NT2/D1 (cell line): ENCODE measurements around the gene RIC3.

Source experiments
- YY1 ChIP-seq: IDR thresholded peaks from 2 replicates; pipeline ENCODE4 v1.6.1; 2011; ENCODE audit not compliant: insufficient read length, insufficient read depth
- ZNF274 ChIP-seq: IDR thresholded peaks from 2 replicates; pipeline ENCODE4 v1.6.1; 2011; ENCODE audit warnings: mild to moderate bottlenecking, low read depth, low read length

DNA sequence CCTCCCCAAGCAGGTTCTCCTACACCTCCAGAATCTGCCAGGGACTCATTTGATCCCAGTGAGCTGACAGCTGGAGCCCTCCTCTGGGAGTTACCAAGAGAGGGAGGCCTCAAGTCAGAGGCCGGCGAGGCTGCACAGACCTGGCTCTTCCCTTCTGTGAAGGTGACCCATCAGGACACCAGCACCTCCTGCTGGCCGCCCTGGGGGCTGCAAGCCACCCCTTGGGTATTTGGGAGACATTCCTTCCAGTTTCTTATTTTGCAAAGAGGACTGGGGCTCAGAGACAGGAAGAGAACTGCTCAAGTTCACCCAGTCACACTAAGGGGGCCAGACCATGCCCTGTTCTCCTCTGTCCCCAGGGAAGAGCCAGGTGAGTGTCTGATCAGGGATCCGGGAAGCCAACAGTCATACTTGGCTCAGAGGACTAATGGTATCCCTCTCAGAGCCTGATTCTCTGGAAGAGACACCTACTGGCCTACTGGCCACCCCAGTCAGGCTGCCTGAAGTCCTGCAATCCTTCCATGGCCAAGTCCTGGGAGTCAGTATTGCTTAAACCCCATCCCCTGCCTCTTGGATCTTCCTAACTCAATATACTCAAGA, 40.5 kb upstream of the RIC3 start:
- TF ChIP-seq ZNF274 (no peak), YY1 (no peak)
